HG03460 (cell line): ENCODE measurements around the gene PRSS8.
"Not testable (repeated sequence)": the region's sequence is repeated elsewhere in the genome, so short reads cannot be mapped to it uniquely, and the experiment has no call there.

Experiments used
- ATAC-seq: cut with Tn5 transposase; IDR thresholded peaks from one replicate; pipeline ENCODE4 v1.9.1; 2021; ENCODE audit not compliant: unreplicated experiment

The PRSS8 gene

DNA sequence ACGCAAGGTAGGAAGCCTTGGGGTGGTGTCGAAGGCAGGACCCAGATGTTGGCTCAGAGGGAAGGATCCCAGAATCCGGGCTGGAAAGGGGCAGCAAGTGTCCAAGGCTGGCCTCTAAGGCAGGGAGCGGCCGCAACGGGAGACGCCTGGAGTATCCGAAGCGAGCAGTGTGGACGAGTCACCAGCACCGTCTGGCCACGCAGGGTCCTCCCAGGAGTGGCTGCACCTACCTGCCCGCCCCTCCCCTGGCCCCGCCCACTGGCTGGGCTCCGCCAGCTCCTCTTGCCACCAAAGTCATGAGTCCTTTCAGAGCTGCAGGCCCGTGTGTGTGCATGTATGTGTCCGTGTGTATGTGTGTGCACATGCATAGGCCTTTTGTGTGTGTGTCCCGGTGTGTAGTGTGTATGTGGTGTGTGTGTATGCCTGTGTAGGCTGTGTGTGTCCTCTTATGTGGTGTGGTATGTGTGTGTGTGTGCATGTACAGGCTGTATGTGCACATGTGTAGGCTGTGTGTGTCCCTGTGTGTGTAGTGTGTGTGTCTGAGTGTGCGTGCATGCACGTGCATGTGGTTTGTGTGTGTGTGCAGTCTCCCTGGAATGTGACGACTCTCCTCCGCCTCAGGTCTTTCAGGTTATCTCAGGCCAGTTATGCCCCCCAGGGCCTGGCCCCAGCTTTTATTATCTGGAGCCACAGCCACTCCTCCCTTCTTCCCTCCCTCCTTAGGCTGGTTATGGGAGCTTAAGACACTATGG lies at the start of gene PRSS8:
Gene PRSS8 (minus strand): TSS at position 193 of the 752 bp plus-strand sequence. CDS start 229 bp downstream, outside the sequence.
- no peak for ATAC-seq

DNA sequence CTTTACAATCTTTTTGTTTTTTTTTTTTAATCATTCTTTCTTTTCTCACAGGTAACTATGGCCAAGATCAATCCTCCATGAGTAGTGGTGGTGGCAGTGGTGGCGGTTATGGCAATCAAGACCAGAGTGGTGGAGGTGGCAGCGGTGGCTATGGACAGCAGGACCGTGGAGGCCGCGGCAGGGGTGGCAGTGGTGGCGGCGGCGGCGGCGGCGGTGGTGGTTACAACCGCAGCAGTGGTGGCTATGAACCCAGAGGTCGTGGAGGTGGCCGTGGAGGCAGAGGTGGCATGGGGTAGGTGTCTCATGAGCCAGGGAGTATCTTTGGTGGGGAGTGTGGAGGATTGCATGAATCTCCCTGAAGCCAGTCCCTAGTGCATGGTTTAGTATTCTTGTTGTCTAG lies 49.4 kb upstream of the PRSS8 start:
- no peak for ATAC-seq

DNA sequence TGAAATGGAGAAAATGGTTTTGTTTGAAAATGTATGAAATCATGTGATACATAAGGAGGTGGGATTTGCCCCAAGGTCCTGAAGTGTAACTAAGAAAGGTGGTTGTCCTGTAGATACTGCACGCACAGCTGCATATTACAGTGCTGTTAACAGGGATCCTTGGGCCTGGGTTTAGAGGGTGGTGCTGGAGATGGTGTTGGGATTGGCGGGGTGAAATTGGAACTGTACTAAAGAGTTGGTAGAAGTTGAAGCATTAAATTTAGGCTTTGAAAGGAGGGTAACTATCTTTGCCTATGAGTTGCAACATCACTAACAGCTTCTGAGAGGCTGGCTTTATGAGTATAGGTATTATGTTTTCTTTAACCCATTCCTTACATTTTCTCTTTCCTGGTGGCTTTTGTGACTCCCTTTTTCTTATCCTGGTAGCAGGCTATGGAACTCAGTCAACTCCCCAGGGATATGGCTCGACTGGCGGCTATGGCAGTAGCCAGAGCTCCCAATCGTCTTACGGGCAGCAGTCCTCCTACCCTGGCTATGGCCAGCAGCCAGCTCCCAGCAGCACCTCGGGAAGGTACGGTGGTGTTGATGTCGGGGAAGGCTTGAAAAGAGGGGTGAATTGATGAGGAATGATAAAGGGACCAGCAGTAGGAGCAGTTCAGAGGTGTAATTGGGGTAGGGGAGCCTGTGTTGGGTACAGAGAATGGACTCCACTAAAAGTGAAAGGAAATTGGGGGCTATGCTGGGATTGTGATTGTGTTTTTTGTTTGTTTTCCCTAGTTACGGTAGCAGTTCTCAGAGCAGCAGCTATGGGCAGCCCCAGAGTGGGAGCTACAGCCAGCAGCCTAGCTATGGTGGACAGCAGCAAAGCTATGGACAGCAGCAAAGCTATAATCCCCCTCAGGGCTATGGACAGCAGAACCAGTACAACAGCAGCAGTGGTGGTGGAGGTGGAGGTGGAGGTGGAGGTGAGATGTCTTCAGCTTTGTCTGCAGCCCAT lies 48.2 kb upstream of the PRSS8 start:
- ATAC-seq: no peak

DNA sequence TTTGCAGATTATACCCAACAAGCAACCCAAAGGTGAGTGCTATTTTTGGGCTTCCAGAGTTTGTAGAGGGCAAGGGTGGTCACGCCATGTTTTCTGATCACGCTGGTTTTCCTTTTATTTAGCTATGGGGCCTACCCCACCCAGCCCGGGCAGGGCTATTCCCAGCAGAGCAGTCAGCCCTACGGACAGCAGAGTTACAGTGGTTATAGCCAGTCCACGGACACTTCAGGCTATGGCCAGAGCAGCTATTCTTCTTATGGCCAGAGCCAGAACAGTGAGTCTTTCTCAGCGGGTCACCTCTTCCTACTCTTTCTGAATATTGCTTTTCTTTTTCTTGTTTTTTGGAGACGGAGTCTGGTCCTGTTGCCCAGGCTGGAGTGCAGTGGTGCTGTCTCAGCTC lies 46.9 kb upstream of the PRSS8 start:
- no peak for ATAC-seq

DNA sequence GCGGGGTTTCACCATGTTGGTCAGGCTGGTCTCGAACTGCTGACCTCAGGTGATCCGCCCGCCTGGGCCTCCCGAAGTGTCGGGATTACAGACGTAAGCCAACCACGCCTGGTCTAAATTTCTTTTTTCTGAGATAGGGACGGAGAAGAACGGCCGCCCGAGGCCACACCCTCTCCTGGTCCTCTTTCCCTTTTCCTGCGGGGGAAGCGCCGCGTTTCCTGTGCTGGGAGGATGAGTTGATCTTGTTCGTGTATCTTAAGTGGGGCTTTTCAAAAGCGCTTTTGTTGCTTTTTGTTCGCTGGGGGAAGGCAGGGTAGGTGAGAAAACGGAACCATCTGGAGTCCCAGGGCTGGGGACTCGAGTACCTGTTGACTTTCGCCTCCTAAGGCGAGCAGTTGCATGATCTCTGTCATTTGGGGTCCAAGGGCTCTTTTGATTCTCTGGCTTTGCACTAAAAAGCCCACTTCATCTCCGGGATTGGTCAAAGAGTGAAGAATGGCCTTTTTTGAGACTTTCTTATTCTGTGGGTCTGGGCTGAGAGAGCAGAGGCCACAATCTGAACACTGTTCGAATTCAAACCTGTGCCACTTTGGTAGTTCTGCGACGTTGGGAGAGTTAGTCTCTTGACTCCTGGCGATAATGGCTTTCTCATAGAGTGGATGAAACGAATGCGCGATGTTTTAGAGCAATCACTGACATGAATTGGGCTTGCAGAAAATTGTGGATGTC lies 45.7 kb upstream of the PRSS8 start:
- no peak for ATAC-seq

DNA sequence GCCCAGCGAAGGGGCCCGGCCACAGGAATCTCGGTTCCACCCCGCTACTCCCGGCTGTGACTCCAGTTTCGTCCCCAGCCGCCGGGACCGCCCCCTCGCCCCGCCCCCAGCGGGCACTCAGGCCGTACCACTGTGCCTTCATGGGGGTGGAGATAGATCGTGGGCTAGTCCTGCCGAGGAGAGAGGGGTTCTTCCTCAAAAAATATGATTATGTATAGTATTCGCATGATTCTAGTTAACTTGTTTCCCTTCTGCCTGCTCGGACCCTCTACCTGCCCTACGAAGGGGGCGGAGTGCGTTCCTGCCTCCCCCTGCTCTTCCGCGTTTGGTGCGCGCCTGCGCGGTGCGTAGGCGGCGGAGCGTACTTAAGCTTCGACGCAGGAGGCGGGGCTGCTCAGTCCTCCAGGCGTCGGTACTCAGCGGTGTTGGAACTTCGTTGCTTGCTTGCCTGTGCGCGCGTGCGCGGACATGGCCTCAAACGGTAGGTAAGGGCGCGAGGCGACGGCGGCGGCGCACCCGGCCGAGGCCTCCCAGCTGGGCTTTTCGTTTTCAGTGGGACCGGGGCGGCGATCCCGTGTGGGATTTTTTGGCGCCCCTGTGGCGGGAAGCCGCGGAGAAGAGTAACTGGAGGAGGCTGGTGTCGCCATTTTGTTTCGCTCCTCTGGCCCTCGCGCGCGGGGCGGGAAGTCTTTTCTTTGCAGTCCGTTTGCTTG lies 44.4 kb upstream of the PRSS8 start, which contains the start of gene FUS:
Gene FUS (plus strand): TSS at position 393 of the 713 bp plus-strand sequence. CDS start 76 bp downstream, at position 469.
- ATAC-seq: peak; percentile 48

DNA sequence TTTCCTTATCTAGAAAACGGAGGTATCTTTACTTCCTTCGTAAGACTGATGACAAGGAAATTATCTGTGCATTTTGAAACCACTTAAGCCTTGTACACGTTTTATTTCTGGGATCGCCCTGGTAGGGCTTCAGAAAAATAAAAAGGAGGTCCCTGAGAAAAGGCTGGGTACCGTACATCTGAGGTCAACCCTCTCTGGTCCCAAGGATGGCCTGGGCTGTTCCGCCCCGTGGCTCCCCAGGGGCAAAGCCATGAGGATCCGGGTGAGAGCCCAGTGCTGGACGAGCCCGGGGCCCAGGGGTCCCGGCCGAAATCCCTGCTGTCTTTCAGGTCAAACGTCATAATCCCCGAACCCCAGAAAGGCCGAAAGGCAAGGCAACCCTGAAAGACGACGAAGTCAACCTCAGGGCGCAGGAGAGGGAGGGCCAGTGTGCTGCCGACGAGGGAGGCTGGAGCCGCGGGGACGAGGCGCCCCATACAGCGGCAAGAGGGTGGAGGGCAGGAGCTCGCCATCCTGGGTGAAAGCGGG lies 43.8 kb upstream of the PRSS8 start:
- ATAC-seq: peak; percentile 1

DNA sequence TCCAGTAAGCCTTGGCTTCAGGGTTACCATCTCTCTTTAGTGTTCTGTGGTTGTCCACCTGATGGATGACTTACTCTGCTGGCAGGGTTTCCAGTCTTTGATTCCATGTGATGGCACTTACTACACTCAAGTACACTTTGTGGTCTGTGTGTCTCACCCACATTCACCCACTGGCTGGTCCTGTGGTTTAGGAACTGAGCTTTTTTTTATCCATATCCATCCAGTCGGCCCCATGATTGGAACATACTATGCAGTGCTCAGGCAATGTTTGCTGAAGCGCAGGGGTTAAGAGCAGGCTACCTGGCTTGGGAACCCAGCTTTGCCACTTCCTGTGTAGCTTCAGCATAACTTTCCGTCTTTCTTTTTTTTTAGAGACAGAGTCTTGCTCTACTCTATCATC lies 41.6 kb upstream of the PRSS8 start:
- no peak for ATAC-seq

DNA sequence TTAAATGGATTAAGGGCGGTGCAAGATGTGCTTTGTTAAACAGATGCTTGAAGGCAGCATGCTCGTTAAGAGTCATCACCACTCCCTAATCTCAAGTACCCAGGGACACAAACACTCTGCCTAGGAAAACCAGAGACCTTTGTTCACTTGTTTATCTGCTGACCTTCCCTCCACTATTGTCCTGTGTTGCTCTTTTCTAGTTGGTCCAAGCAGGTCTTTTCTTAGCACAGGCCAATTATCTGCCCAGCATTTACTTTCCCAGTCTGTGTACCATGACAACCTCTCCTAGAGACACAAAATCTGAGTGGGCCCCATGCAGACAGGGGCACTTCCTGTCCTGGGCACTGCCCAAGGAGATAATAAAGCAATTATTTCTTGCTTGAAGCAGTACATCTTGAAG lies 34.5 kb upstream of the PRSS8 start:
- not testable (repeated sequence) for ATAC-seq

DNA sequence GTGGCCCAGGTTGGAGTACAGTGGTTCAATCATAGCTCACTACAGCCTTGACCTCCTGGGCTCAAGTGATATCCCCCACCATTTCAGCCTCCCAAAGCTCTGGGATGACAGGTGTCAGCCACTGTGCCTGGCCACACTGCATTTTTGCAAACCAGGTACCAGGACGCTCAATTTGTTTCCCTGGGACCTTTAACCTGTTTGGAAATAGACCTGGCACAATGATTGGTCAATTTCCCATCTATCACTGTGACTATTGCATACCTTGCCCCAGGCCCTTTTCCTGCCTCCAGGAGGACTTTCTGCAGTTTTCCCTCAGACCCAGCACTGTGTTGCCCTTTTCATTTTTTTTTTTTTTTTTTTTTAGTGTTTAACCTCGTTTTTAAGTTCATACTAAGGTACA lies 33.3 kb upstream of the PRSS8 start:
- no peak for ATAC-seq

DNA sequence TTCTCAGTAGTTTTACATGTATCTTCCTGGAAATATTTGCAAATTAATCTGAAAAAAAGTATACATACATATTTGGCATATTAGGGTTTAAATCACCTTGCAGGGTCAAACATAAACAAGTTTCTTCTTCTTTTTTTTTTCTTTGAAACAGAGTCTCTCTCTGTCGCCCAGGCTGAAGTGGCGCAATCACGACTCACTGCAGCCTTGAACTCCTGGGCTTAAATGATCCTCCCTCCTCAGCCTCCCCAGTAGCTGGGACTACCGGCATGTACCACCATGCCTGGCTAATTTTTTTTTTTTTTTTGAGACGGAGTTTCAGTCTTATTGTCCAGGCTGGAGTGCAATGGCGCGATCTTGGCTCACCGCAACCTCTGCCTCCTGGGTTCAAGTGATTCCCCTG lies 31.8 kb upstream of the PRSS8 start:
- no peak for ATAC-seq

DNA sequence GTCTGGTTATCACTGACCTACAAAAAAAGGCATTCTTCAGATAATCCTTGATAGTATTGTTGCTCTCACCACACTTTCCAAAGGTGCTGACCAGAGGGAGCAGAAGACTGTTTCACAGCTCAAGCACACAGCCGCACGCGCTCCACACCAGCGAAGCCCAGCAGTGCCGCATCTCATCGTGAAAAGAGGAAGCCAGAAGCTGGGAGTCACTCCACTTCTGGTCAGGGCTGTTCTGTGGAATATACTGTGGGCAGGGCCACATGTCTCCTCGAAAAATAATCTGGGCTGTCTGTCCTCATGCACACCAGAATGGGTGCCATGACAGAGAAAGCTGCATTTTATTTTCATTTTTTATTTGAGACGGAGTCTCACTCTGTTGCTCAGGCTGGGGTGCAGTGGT lies 21.6 kb upstream of the PRSS8 start:
- ATAC-seq: no peak

DNA sequence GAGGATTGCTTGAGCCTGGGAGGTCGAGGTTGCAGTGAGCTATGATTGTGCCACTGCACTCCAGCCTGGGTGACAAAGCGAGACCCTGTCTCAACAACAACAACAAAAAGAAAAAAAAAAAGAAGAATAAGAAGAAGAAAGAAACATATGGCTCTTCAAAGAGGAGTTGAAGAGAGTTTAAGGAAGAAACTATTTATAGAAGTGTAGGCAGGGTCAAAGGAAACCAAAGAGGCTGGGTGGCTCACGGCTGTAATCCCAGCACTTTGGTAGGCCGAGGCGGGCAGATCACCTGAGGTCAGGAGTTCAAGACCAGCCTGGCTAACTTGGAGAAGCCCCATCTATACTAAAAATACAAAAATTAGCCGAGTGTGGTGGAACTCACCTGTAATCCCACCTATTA lies 15.4 kb upstream of the PRSS8 start:
- not testable (repeated sequence) for ATAC-seq

DNA sequence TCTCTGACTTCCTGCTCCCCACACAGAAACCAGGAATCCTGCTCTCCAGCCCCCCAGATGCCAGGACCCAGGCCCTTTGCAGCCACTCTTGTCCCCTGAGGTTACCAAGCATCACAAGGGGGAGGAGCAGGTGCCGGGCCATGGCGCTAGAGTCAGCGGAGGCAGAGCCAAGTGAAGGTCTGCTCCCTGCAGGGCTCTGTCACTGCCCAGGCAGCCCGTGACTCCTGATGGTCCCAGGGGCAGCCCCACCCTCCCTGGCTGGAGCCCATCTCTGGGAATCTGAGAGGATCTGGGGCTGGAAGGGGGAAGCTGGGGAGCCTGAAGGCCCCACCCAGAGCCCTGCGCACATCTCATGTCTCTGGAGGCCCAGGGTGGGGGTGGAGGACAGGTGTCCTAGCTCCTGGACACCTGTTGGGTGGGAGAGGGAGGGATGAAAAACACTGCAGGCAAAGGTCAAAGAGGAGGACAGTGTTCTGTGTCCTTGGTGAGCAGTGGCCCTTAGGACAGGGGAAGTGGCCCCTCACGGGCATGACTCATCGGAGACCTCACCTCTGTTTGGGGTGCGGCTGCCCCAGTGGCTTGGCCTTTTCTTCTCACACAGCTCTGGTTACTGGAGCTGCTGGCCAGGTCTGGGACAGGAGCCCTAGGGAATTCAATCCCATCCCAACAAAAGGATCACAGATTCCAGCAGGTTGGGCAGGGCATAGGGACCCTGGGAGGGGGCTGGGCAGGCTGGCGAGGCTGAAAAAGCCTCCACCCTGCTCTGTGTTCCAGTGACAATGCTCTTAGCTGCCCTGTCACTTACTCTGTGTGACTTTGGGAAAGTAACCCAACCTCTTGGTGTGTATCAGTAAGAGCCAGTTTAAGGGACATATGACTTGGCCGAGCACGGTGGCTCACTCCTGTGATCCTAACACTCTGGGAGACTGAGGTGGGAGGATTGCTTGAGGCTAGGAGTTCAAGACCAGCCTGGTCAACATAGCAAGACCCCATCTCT lies 14.7 kb upstream of the PRSS8 start, which contains the start of gene PRSS36:
Gene PRSS36 (minus strand): TSS at position 173 of the 997 bp plus-strand sequence. CDS start 31 bp downstream, at position 142.
- no peak for ATAC-seq

DNA sequence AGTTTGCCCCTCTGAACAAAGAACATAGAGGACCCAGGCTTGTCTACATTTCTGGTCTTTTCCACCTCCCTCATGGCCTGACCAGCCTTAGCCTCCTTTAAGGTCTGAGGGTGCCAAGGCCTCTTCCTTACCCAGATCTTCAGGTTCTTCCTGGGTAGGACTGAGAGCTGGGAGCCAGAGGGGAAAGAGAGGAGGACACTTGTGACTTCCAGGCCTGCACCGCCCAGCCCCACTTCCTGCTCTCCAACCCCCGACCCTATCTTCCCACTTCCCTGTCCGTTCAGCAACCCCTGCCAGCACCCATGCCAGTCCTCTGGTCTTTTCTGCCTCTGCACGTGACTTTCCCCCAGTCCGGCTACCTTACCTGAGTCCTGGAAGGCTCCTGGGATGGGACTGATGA lies 13.8 kb upstream of the PRSS8 start:
- ATAC-seq: no peak

DNA sequence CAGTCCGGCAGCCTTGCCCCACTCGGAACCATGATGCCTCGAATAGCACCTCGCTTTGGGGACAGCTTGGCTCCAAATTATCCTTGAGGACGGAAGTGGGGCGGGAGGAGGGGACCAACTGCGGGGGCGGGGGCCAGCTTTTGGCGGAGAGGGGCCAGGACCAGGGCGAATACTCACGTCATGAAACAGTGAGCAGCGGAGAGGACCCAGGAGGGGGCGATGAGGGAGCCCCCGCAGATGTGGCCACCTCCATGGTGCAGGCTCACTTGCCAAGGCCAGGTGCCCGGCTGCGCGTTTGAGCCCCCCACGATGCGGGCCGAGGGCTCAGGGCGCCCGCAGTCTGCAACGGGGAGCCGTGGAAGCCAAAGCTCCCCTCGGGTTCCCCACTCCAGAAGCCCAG lies 13.4 kb upstream of the PRSS8 start:
- ATAC-seq: no peak

DNA sequence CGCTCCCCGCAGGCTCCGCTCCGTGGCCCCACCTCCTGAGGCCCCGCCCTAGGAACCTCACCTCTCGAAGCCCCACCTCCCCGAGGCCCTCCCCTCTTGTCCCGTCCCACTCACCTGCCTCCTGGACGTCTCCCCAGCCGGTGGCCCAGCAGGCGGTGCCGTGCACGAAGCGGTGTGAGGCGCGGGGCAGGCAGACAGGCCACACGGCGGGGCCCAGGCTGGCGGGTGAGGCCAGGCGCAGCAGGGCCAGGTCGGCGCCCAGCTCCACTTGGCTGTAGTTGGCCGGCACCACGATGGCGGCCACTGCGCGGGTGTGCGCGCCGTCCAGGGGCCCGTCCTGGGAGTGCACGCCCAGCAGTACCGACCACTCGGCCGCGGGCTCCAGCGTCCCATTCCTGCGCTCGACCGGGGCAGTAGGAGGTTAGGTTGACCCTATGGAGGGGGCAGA lies 12.8 kb upstream of the PRSS8 start:
- no peak for ATAC-seq

DNA sequence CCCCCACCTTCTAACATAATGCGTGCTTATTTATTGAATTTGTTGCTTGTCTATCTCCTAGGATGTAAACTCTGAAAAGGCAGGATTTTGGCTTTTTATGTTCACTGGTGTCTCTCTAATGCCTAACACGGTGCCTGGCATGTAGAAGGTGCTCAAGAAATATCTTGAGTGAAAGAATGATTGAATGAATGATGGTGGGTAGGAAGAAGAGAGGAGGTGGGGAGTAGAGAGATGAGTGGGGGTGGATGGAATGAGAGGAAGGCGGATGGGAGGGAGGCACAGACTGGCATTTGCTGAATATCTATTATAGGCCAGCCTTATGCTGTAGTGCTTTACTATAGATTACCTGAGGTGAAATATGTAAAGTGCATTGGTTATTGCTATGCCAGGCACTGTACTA lies 12.0 kb upstream of the PRSS8 start:
- no peak for ATAC-seq
